A673 (cell line): ENCODE data around the gene PRR7. TPM values are rescaled to one million over a fixed set of nuclear protein-coding genes. Genes with fewer than 3 reads are reported as not detected.

ENCODE experiments used
- BruUV-seq: library from RNA; stranded (reverse); fragments of 400-500 nt; replicated peaks from 2 replicates; lab custom pipeline; 2021; lab: Mats Ljungman, UMichigan
- CTCF ChIA-PET: fragments of 300-600 bp; sonication (Branson Sonifier 250); formaldehyde crosslinking; loops from one replicate; lab custom pipeline; 2022; ENCODE audit warnings: antibody characterized with exemption; lab: Charles Lee
- POLR2A ChIA-PET: fragments of 300-600 bp; sonication (Branson Sonifier 250); formaldehyde crosslinking; loops from one replicate; lab custom pipeline; 2022; ENCODE audit warnings: antibody characterized with exemption; ENCODE audit not compliant: low non-redundant PET; lab: Charles Lee
- DNase-seq: peaks from one replicate; pipeline ENCODE4 v3.0.0-alpha.2; 2015; ENCODE audit warnings: low spot score
- H3K27ac ChIP-seq: fragments of 200-600 bp; sonication (generic); 2 replicates; pipeline ENCODE4 v1.5.1; 2016; ENCODE audit warnings: mixed run types, low read depth, mild to moderate bottlenecking, mixed read lengths, antibody characterized with exemption, low read length; ENCODE audit not compliant: poor library complexity, severe bottlenecking
- H3K27me3 ChIP-seq: fragments of 200-600 bp; sonication (generic); replicated peaks from 2 replicates; pipeline ENCODE4 v1.6.1; 2017; ENCODE audit warnings: mixed run types, low read depth, mild to moderate bottlenecking, mixed read lengths, antibody characterized with exemption, low read length; ENCODE audit not compliant: insufficient read depth, poor library complexity
- H3K36me3 ChIP-seq: fragments of 200-600 bp; sonication (generic); 2 replicates; pipeline ENCODE4 v1.6.1; 2016; ENCODE audit warnings: mixed run types, mild to moderate bottlenecking, mixed read lengths, antibody characterized with exemption, low read length; ENCODE audit not compliant: insufficient read depth, poor library complexity, severe bottlenecking
- H3K4me1 ChIP-seq: fragments of 200-600 bp; sonication (generic); 2 replicates; pipeline ENCODE4 v1.6.1; 2017; ENCODE audit warnings: mixed run types, mild to moderate bottlenecking, mixed read lengths, antibody characterized with exemption, low read length; ENCODE audit not compliant: insufficient read depth, poor library complexity, severe bottlenecking
- H3K4me3 ChIP-seq: fragments of 200-600 bp; sonication (generic); 2 replicates; pipeline ENCODE4 v1.5.1; 2016; ENCODE audit warnings: low read depth, mixed run types, mild to moderate bottlenecking, mixed read lengths, low read length; ENCODE audit not compliant: poor library complexity, severe bottlenecking
- H3K9me3 ChIP-seq: fragments of 200-600 bp; sonication (generic); 2 replicates; pipeline ENCODE4 v1.6.1; 2016; ENCODE audit warnings: mixed run types, low read depth, mild to moderate bottlenecking, mixed read lengths, antibody characterized with exemption, low read length; ENCODE audit not compliant: poor library complexity, severe bottlenecking
- CTCF ChIP-seq: fragments of 300-800, 200-600 bp; sonication (generic); conservative IDR thresholded peaks from 2 replicates; pipeline ENCODE4 v1.5.1; 2017; ENCODE audit warnings: low read depth, mild to moderate bottlenecking, antibody characterized with exemption, low read length, moderate library complexity, mixed read lengths
- EZH2 ChIP-seq: fragments of 200-600 bp; sonication (generic); IDR thresholded peaks from 2 replicates; pipeline ENCODE4 v1.6.1; 2017; ENCODE audit warnings: borderline replicate concordance, low read depth, mild to moderate bottlenecking, mixed read lengths, antibody characterized with exemption, low read length; ENCODE audit not compliant: poor library complexity, severe bottlenecking
- intact Hi-C: fragments of 100-400 bp; cut with micrococcal nuclease; formaldehyde crosslinking; loops from one replicate; pipeline ENCODE4 v1.10.0; 2022; ENCODE audit not compliant: unreplicated experiment
- total RNA-seq: library from RNA; stranded (reverse); gene quantifications from 2 replicates; pipeline ENCODE4 v1.2.3, GENCODE V29; 2021

PRR7 gene
- total RNA-seq, 1 experiment from 2014 or later: 3.0 TPM

GRCh38 chr5:177430140-177430951, 16.3 kb upstream of the PRR7 start:
- no peak for DNase-seq
- ChIA-PET CTCF (no interaction called here), POLR2A (no interaction called here)
- peaks cover 13% of the 10 kb centered on the region for H3K4me1 ChIP-seq
- no TSS peak for BruUV-seq
- intact Hi-C loops: no loop called here
- no peak overlapping the region for H3K27ac ChIP-seq
- no peak for TF ChIP-seq CTCF
- no peak for TF ChIP-seq EZH2
- H3K9me3 ChIP-seq: no peaks in the 10 kb centered on the region
- H3K27me3 ChIP-seq: no peaks in the 10 kb centered on the region
- peaks cover 22% of the 10 kb centered on the region for H3K36me3 ChIP-seq
- H3K4me3 ChIP-seq: no peak overlapping the region

- Histone ChIP-seq H3K4me1 (peaks cover 9% of the 10 kb centered on the region), H3K4me3 (no peak overlapping the region), H3K36me3 (peaks cover 26% of the 10 kb centered on the region), H3K27me3 (no peaks in the 10 kb centered on the region), H3K27ac (no peak overlapping the region), H3K9me3 (no peaks in the 10 kb centered on the region)
- ChIA-PET CTCF (no interaction called here), POLR2A (no interaction called here)
- BruUV-seq: no TSS peak
- DNase-seq: no peak
- intact Hi-C loops: no loop called here
- TF ChIP-seq EZH2 (no peak), CTCF (no peak)
Measured at GRCh38 chr5:177430972-177431316, 15.7 kb upstream of the PRR7 start.

- no TSS peak for BruUV-seq
- TF ChIP-seq CTCF (no peak), EZH2 (no peak)
- Histone ChIP-seq H3K36me3 (peaks cover 26% of the 10 kb centered on the region), H3K27me3 (no peaks in the 10 kb centered on the region), H3K27ac (no peak overlapping the region), H3K4me3 (no peak overlapping the region), H3K9me3 (no peaks in the 10 kb centered on the region), H3K4me1 (peaks cover 9% of the 10 kb centered on the region)
- intact Hi-C loops: no loop called here
- ChIA-PET POLR2A (no interaction called here), CTCF (no interaction called here)
- no peak for DNase-seq
Measured at GRCh38 chr5:177431317-177432142, 15.1 kb upstream of the PRR7 start.
